ENCODE data around the gene MAP2K4.

GRCh38 chr17:12187658-12188057 is 167.0 kb downstream of the MAP2K4 start:
- no peak for TF ChIP-seq CTCF (IDR thresholded peaks at IDR 0.05; ENCODE audit: low read depth, low read length, poor library complexity, severe bottlenecking)
- TF ChIP-seq EZH2phosphoT487 (IDR thresholded peaks at IDR 0.05; ENCODE audit: borderline replicate concordance, low read length): no peak
